H9 (cell line): ENCODE measurements around the gene CXCR5. TPM values are rescaled to one million over a fixed set of nuclear protein-coding genes. Genes with fewer than 3 reads are reported as not detected.
A peak's percentile ranks its signal among the peaks of the same experiment; 100 is the strongest.

Source experiments
- DNase-seq: peaks from one replicate; pipeline ENCODE4 v3.0.0-alpha.2; 2017
- H2AFZ ChIP-seq: one replicate; pipeline ENCODE4 v1.6.1; 2013; ENCODE audit warnings: mild to moderate bottlenecking, low read length, control low read depth, moderate library complexity
- H2AK5ac ChIP-seq: 2 replicates; pipeline ENCODE4 v1.6.1; 2013; ENCODE audit warnings: low read length, control low read depth, mixed read lengths; ENCODE audit not compliant: insufficient read length
- H2BK120ac ChIP-seq: one replicate; pipeline ENCODE4 v1.6.1; 2013; ENCODE audit warnings: low read depth, mild to moderate bottlenecking, low read length, control low read depth, inconsistent platforms; ENCODE audit not compliant: poor library complexity, severe bottlenecking
- H2BK12ac ChIP-seq: 2 replicates; pipeline ENCODE4 v1.6.1; 2013; ENCODE audit warnings: low read length, control low read depth, mixed read lengths, low read depth; ENCODE audit not compliant: insufficient read length
- H2BK15ac ChIP-seq: 2 replicates; pipeline ENCODE4 v1.6.1; 2013; ENCODE audit warnings: low read depth, low read length, control low read depth
- H2BK20ac ChIP-seq: one replicate; pipeline ENCODE4 v1.6.1; 2013; ENCODE audit warnings: low read depth, mild to moderate bottlenecking, low read length, control low read depth, inconsistent platforms; ENCODE audit not compliant: poor library complexity, severe bottlenecking
- H2BK5ac ChIP-seq: 2 replicates; pipeline ENCODE4 v1.6.1; 2013; ENCODE audit warnings: low read length, control low read depth, mixed read lengths; ENCODE audit not compliant: insufficient read length
- H3K14ac ChIP-seq: 2 replicates; pipeline ENCODE4 v1.6.1; 2013; ENCODE audit warnings: low read length, control low read depth; ENCODE audit not compliant: insufficient read depth
- H3K18ac ChIP-seq: 2 replicates; pipeline ENCODE4 v1.6.1; 2013; ENCODE audit warnings: low read depth, mild to moderate bottlenecking, mixed read lengths, low read length, control low read depth; ENCODE audit not compliant: insufficient read length
- H3K23ac ChIP-seq: 2 replicates; pipeline ENCODE4 v1.6.1; 2013; ENCODE audit warnings: low read length, control low read depth, mixed read lengths, low read depth; ENCODE audit not compliant: insufficient read length
- H3K23me2 ChIP-seq: 2 replicates; pipeline ENCODE4 v1.6.1; 2013; ENCODE audit warnings: low read depth, mild to moderate bottlenecking, mixed read lengths, low read length, control low read depth; ENCODE audit not compliant: insufficient read length, poor library complexity, severe bottlenecking
- H3K27ac ChIP-seq: 2 replicates; pipeline ENCODE4 v1.5.1; 2013; ENCODE audit warnings: low read length, control low read depth, mixed read lengths, low read depth; ENCODE audit not compliant: insufficient read length
- H3K27me3 ChIP-seq: 2 replicates; pipeline ENCODE4 v1.6.1; 2013; ENCODE audit warnings: low read length, control low read depth, inconsistent platforms; ENCODE audit not compliant: insufficient read depth
- H3K4ac ChIP-seq: 2 replicates; pipeline ENCODE4 v1.6.1; 2013; ENCODE audit warnings: low read depth, mild to moderate bottlenecking, control low read depth, inconsistent platforms, low read length, moderate library complexity
- H3K4me1 ChIP-seq: 2 replicates; pipeline ENCODE4 v1.6.1; 2013; ENCODE audit warnings: low read length, control low read depth, inconsistent platforms; ENCODE audit not compliant: insufficient read depth
- H3K4me2 ChIP-seq: 2 replicates; pipeline ENCODE4 v1.6.1; 2013; ENCODE audit warnings: low read length, control low read depth, mixed read lengths; ENCODE audit not compliant: insufficient read length, insufficient read depth
- H3K56ac ChIP-seq: 2 replicates; pipeline ENCODE4 v1.6.1; 2013; ENCODE audit warnings: low read depth, mild to moderate bottlenecking, mixed read lengths, low read length, control low read depth; ENCODE audit not compliant: insufficient read length
- H3K79me1 ChIP-seq: 2 replicates; pipeline ENCODE4 v1.6.1; 2013; ENCODE audit warnings: low read depth, mild to moderate bottlenecking, moderate library complexity, low read length, control low read depth, inconsistent platforms; ENCODE audit not compliant: insufficient read depth, poor library complexity, severe bottlenecking
- H3K79me2 ChIP-seq: 2 replicates; pipeline ENCODE4 v1.6.1; 2013; ENCODE audit warnings: low read length, control low read depth, inconsistent platforms; ENCODE audit not compliant: insufficient read depth
- H3K9ac ChIP-seq: 2 replicates; pipeline ENCODE4 v1.6.1; 2013; ENCODE audit warnings: low read length, control low read depth, mixed read lengths; ENCODE audit not compliant: insufficient read length; ENCODE audit errors: extremely low read depth
- H3K9me3 ChIP-seq: one replicate; pipeline ENCODE4 v1.6.1; 2013; ENCODE audit warnings: low read depth, low read length, inconsistent platforms; ENCODE audit not compliant: control insufficient read depth
- H3T11ph ChIP-seq: one replicate; pipeline ENCODE4 v1.6.1; 2013; ENCODE audit warnings: mild to moderate bottlenecking, low read length, control low read depth, inconsistent platforms
- H4K20me1 ChIP-seq: one replicate; pipeline ENCODE4 v1.6.1; 2013; ENCODE audit not compliant: control insufficient read depth, insufficient read length, insufficient read depth
- H4K5ac ChIP-seq: 2 replicates; pipeline ENCODE4 v1.6.1; 2013; ENCODE audit warnings: low read depth, mild to moderate bottlenecking, mixed read lengths, low read length, control low read depth; ENCODE audit not compliant: insufficient read length
- H4K8ac ChIP-seq: replicated peaks from 2 replicates; pipeline ENCODE4 v1.6.1; 2013; ENCODE audit warnings: low read length, control low read depth, mixed read lengths, low read depth; ENCODE audit not compliant: insufficient read length
- H4K91ac ChIP-seq: 2 replicates; pipeline ENCODE4 v1.6.1; 2013; ENCODE audit warnings: low read depth, mild to moderate bottlenecking, moderate library complexity, mixed read lengths, low read length, control low read depth; ENCODE audit not compliant: insufficient read length
- H3K27ac Mint-ChIP-seq, 3 experiments: 2 replicates in 2 of 3; 3 replicates in 1 of 3; pipeline ENCODE4 v1.8.0; 2020 to 2021; ENCODE audit warnings: mixed read lengths in 3 of 3, mild to moderate bottlenecking in 1 of 3, moderate library complexity in 1 of 3
- H3K27me3 Mint-ChIP-seq: 2 replicates; pipeline ENCODE4 v1.8.0; 2021; ENCODE audit warnings: low read depth, mild to moderate bottlenecking, moderate library complexity, mixed read lengths
- H3K36me3 Mint-ChIP-seq, 3 experiments: 2 replicates in 2 of 3; 3 replicates in 1 of 3; pipeline ENCODE4 v1.8.0; 2020 to 2021; ENCODE audit warnings: low read depth in 3 of 3, mixed read lengths in 3 of 3; ENCODE audit not compliant: insufficient read depth in 1 of 3
- H3K4me1 Mint-ChIP-seq, 2 experiments: 2 replicates each; pipeline ENCODE4 v1.8.0; 2020; ENCODE audit warnings: mixed read lengths in 2 of 2
- H3K4me3 Mint-ChIP-seq, 2 experiments: 2 replicates in 1 of 2; 3 replicates in 1 of 2; pipeline ENCODE4 v1.8.0; 2020 to 2021; ENCODE audit warnings: mild to moderate bottlenecking in 2 of 2, mixed read lengths in 2 of 2, moderate library complexity in 1 of 2
- H3K9me3 Mint-ChIP-seq, 2 experiments: 2 replicates in 1 of 2; 3 replicates in 1 of 2; pipeline ENCODE4 v1.8.0; 2020; ENCODE audit warnings: mild to moderate bottlenecking in 2 of 2, mixed read lengths in 2 of 2, moderate library complexity in 1 of 2
- CTCF ChIP-seq: fragments of 200-600 bp; sonication (generic); conservative IDR thresholded peaks from 3 replicates; pipeline ENCODE4 v1.8.0; 2021; ENCODE audit warnings: antibody characterized with exemption, mild to moderate bottlenecking
- WGBS: extraction: QIAGEN DNeasy Blood & Tissue Kit; methylation state at CpG from one replicate; pipeline ENCODE4 v1.1.7; 2013; ENCODE audit warnings: missing lambda C conversion rate, low lambda C conversion rate, mixed read lengths; ENCODE audit not compliant: insufficient read length; ENCODE audit errors: extremely low coverage; 5-methylcytosine and 5-hydroxymethylcytosine counted together
- total RNA-seq: library from RNA; stranded (reverse); gene quantifications from 2 replicates; pipeline ENCODE4 v1.2.1, GENCODE V29; 2021

Gene CXCR5
- total RNA-seq, 1 experiment from 2014 or later = 0.07 TPM

- peaks cover 5% of the 10 kb centered on the region for H3K79me1 ChIP-seq
- WGBS = no CpG with 5 or more reads among the region's 9 CpGs
- H4K5ac ChIP-seq = no peak overlapping the region
- peak; percentile 38 for DNase-seq
- H3K56ac ChIP-seq = no peak overlapping the region
- no peak for TF ChIP-seq CTCF
- H3K27me3 Mint-ChIP-seq = no peaks in the 10 kb centered on the region
- H2AK5ac ChIP-seq = no peak overlapping the region
- H3K4ac ChIP-seq = no peak overlapping the region
- H2AFZ ChIP-seq = no peak overlapping the region
- peaks cover 0 to 12% (median 10%) of the 10 kb centered on the region in 3 experiments; a peak in 4 of 7 replicates for H3K36me3 Mint-ChIP-seq
- peak overlapping the region; percentile 61 for H3K18ac ChIP-seq
- no peak overlapping the region for H2BK12ac ChIP-seq
- H3K9me3 Mint-ChIP-seq = no peaks in the 10 kb centered on the region; a peak in 2 of 5 replicates
- peak overlapping the region in 1 of 2 experiments; percentile 27; a peak in 1 of 5 replicates for H3K4me3 Mint-ChIP-seq
- H3K9me3 ChIP-seq = no peaks in the 10 kb centered on the region
- no peak overlapping the region for H3K9ac ChIP-seq
- no peak overlapping the region for H2BK20ac ChIP-seq
- H2BK5ac ChIP-seq = no peak overlapping the region
- H3K27me3 ChIP-seq = no peaks in the 10 kb centered on the region
- H4K8ac ChIP-seq = no peak overlapping the region
- H4K91ac ChIP-seq = no peak overlapping the region
- H2BK15ac ChIP-seq = no peak overlapping the region
- peaks cover 13% of the 10 kb centered on the region; the same call in 1 of the 2 replicates for H3K4me1 ChIP-seq
- peaks cover 8% of the 10 kb centered on the region; the same call in 1 of the 2 replicates for H3K79me2 ChIP-seq
- H2BK120ac ChIP-seq = no peak overlapping the region
- no peak overlapping the region for H3K4me2 ChIP-seq
- H3K4me1 Mint-ChIP-seq = peaks cover 70 to 84% of the 10 kb centered on the region in 2 experiments
- no peaks in the 10 kb centered on the region for H4K20me1 ChIP-seq
- peak overlapping the region; percentile 39; the same call in 1 of the 2 replicates for H3K14ac ChIP-seq
- peak overlapping the region; percentile 80 for H3K27ac ChIP-seq
- no peak overlapping the region for H3K23ac ChIP-seq
- H3T11ph ChIP-seq = no peak overlapping the region
- H3K27ac Mint-ChIP-seq = peak overlapping the region; percentile 99 to 100 (median 99); a peak in 6 of 7 replicates
- H3K23me2 ChIP-seq = peaks cover 14% of the 10 kb centered on the region
Observed at GRCh38 chr11:118913411-118914125, 29.9 kb downstream of the CXCR5 start.
